ENCODE data around the gene HIP1.
"Not testable (repeated sequence)": the region's sequence is repeated elsewhere in the genome, so short reads cannot be mapped to it uniquely, and the experiment has no call there.

HIP1 gene

GRCh38 chr7:75563171-75563570 is 175.6 kb downstream of the HIP1 start:
- DNase-seq (ENCODE audit: low read depth) = no peak
- H3K4me3 ChIP-seq (ENCODE audit: low read depth, low read length) = no peak overlapping the region

GRCh38 chr7:75559976-75560365 is 178.8 kb downstream of the HIP1 start:
- no peak overlapping the region for H3K4me3 ChIP-seq (ENCODE audit: low read depth, low read length)
- DNase-seq (ENCODE audit: low read depth) = no peak

- no peak overlapping the region for H3K4me3 ChIP-seq (ENCODE audit: low read depth, low read length)
- no peak for DNase-seq (ENCODE audit: low read depth)
These were observed 179.3 kb downstream of the HIP1 start for GRCh38 chr7:75559355-75559975.

GRCh38 chr7:75556835-75557234 is 181.9 kb downstream of the HIP1 start:
- not testable (repeated sequence) for DNase-seq (ENCODE audit: low read depth); H3K4me3 ChIP-seq (ENCODE audit: low read depth, low read length)

- no peak overlapping the region for H3K4me3 ChIP-seq (ENCODE audit: low read depth, low read length)
- no peak for DNase-seq (ENCODE audit: low read depth)
These were observed 183.0 kb downstream of the HIP1 start for GRCh38 chr7:75555736-75556135.

GRCh38 chr7:75546237-75547015 is 192.3 kb downstream of the HIP1 start:
- no peak overlapping the region for H3K4me3 ChIP-seq (ENCODE audit: low read depth, low read length)
- DNase-seq (ENCODE audit: low read depth) = no peak

- H3K4me3 ChIP-seq (ENCODE audit: low read depth, low read length) = no peak overlapping the region
These were observed 201.0 kb downstream of the HIP1 start for GRCh38 chr7:75537731-75538130.

GRCh38 chr7:75536940-75537538 is 201.7 kb downstream of the HIP1 start:
- no peak overlapping the region for H3K4me3 ChIP-seq (ENCODE audit: low read depth, low read length)
- DNase-seq (ENCODE audit: low read depth) = no peak

More at GRCh38 chr7:75537731-75538130, 201.0 kb downstream of the HIP1 start:
- no peak for DNase-seq (ENCODE audit: low read depth)

GRCh38 chr7:75536491-75536890 is 202.2 kb downstream of the HIP1 start:
- no peak overlapping the region for H3K4me3 ChIP-seq (ENCODE audit: low read depth, low read length)
- DNase-seq (ENCODE audit: low read depth) = no peak

- H3K4me3 ChIP-seq (ENCODE audit: low read depth, low read length) = no peak overlapping the region
- DNase-seq (ENCODE audit: low read depth) = peak; percentile 11
These were observed 203.9 kb downstream of the HIP1 start for GRCh38 chr7:75534727-75535307.

- DNase-seq (ENCODE audit: low read depth) = no peak
- no peak overlapping the region for H3K4me3 ChIP-seq (ENCODE audit: low read depth, low read length)
These were observed 204.8 kb downstream of the HIP1 start for GRCh38 chr7:75533926-75534325.

- no peak overlapping the region for H3K4me3 ChIP-seq (ENCODE audit: low read depth, low read length)
- no peak for DNase-seq (ENCODE audit: low read depth)
These were observed 206.1 kb downstream of the HIP1 start for GRCh38 chr7:75532639-75533038.

- no peak for DNase-seq (ENCODE audit: low read depth)
- H3K4me3 ChIP-seq (ENCODE audit: low read depth, low read length) = no peak overlapping the region
These were observed 207.4 kb downstream of the HIP1 start for GRCh38 chr7:75531359-75531821.

- not testable (repeated sequence) for DNase-seq (ENCODE audit: low read depth)
These were observed 211.5 kb downstream of the HIP1 start for GRCh38 chr7:75527224-75527722.

GRCh38 chr7:75521727-75522126 is 217.0 kb downstream of the HIP1 start:
- not testable (repeated sequence) for DNase-seq (ENCODE audit: low read depth); H3K4me3 ChIP-seq (ENCODE audit: low read depth, low read length)

More at GRCh38 chr7:75527224-75527722, 211.5 kb downstream of the HIP1 start:
- H3K4me3 ChIP-seq (ENCODE audit: low read depth, low read length) = peak overlapping the region; percentile 90

GRCh38 chr7:75518842-75519241 is 219.9 kb downstream of the HIP1 start:
- not testable (repeated sequence) for DNase-seq (ENCODE audit: low read depth); H3K4me3 ChIP-seq (ENCODE audit: low read depth, low read length)

GRCh38 chr7:75509033-75509432 is 229.7 kb downstream of the HIP1 start:
- not testable (repeated sequence) for H3K4me3 ChIP-seq (ENCODE audit: low read depth, low read length); DNase-seq (ENCODE audit: low read depth)

- not testable (repeated sequence) for H3K4me3 ChIP-seq (ENCODE audit: low read depth, low read length); DNase-seq (ENCODE audit: low read depth)
These were observed 246.7 kb downstream of the HIP1 start, which contains the start of gene SPDYE5 for GRCh38 chr7:75492020-75492419. Gene SPDYE5 (plus strand): TSS chr7:75492320. CDS start chr7:75494048, 1,728 bp downstream.

- DNase-seq (ENCODE audit: low read depth) = peak; percentile 69
- peak within 1 kb of the TSS; percentile 71 for H3K4me3 ChIP-seq (ENCODE audit: low read depth, low read length)
These were observed 252.6 kb downstream of the HIP1 start, which contains the start of gene POM121C for GRCh38 chr7:75485979-75486643. Gene POM121C (minus strand): TSS chr7:75486299. CDS start chr7:75441496, 44,803 bp downstream.
